ENCODE results near the gene SSR4.

Gene SSR4

DNA sequence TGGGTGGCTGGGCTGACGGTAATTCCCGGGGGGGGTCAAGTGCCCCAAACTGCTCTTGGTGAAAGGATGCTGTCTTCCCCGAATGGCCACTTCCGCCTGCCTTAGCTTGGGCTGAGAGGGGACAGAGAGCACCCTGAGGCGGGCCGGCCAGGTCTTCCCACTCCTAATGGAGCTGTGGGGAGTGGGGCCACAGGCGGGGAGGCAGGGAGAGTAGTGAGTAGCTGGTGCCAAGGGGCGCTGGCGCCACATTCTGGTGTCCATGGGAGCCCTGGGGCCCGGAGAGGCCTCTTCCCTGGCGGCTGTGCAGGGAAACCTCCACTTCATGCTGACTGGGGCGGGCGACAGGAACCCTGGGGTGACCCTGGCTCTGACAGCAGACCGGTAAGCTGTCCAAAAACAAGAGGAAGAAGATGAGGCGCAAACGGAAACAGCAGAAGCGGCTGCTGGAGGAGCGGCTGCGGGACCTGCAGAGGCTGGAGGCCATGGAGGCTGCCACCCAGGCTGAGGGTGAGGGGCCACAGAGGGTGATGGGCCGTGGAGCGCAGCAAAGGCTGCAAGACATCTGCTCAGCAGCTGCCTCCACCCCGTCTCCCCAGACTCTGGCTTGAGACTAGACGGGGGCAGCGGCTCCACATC, 11.0 kb upstream of the SSR4 start:
- peaks cover 3% of the 10 kb centered on the region for H3K4me1 ChIP-seq (ENCODE audit: insufficient read depth, low read length, severe bottlenecking)
- H3K27me3 ChIP-seq (ENCODE audit: insufficient read depth, low read length) = no peaks in the 10 kb centered on the region
- no peak overlapping the region for H3K9ac ChIP-seq (ENCODE audit: low read length)
- no peak overlapping the region for H3K27ac ChIP-seq (ENCODE audit: low read depth, low read length, poor library complexity, severe bottlenecking)
- H3K36me3 ChIP-seq (ENCODE audit: insufficient read depth, low read length) = peaks cover 16% of the 10 kb centered on the region
- no peak overlapping the region for H2AFZ ChIP-seq (ENCODE audit: low read length)
- H3K9me3 ChIP-seq (ENCODE audit: low read length) = no peaks in the 10 kb centered on the region
- no peaks in the 10 kb centered on the region for H3K79me2 ChIP-seq (ENCODE audit: insufficient read depth, low read length)
- no peaks in the 10 kb centered on the region for H4K20me1 ChIP-seq (ENCODE audit: insufficient read depth, low read length)
- H3K4me3 ChIP-seq (ENCODE audit: low read depth, low read length, poor library complexity, severe bottlenecking) = no peak overlapping the region
- H3K9me2 ChIP-seq (ENCODE audit: low read depth, low read length) = no peaks in the 10 kb centered on the region
- H3F3A ChIP-seq (ENCODE audit: insufficient read depth, low read length) = no peaks in the 10 kb centered on the region
- no peak overlapping the region for H3K4me2 ChIP-seq (ENCODE audit: low read length)
- TF ChIP-seq, protein P1, sequence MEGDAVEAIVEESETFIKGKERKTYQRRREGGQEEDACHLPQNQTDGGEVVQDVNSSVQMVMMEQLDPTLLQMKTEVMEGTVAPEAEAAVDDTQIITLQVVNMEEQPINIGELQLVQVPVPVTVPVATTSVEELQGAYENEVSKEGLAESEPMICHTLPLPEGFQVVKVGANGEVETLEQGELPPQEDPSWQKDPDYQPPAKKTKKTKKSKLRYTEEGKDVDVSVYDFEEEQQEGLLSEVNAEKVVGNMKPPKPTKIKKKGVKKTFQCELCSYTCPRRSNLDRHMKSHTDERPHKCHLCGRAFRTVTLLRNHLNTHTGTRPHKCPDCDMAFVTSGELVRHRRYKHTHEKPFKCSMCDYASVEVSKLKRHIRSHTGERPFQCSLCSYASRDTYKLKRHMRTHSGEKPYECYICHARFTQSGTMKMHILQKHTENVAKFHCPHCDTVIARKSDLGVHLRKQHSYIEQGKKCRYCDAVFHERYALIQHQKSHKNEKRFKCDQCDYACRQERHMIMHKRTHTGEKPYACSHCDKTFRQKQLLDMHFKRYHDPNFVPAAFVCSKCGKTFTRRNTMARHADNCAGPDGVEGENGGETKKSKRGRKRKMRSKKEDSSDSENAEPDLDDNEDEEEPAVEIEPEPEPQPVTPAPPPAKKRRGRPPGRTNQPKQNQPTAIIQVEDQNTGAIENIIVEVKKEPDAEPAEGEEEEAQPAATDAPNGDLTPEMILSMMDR (IDR thresholded peaks at IDR 0.05; ENCODE audit: low read length) = no peak
- TF ChIP-seq EZH2 (IDR thresholded peaks at IDR 0.05; ENCODE audit: borderline replicate concordance, low read length) = no peak

DNA sequence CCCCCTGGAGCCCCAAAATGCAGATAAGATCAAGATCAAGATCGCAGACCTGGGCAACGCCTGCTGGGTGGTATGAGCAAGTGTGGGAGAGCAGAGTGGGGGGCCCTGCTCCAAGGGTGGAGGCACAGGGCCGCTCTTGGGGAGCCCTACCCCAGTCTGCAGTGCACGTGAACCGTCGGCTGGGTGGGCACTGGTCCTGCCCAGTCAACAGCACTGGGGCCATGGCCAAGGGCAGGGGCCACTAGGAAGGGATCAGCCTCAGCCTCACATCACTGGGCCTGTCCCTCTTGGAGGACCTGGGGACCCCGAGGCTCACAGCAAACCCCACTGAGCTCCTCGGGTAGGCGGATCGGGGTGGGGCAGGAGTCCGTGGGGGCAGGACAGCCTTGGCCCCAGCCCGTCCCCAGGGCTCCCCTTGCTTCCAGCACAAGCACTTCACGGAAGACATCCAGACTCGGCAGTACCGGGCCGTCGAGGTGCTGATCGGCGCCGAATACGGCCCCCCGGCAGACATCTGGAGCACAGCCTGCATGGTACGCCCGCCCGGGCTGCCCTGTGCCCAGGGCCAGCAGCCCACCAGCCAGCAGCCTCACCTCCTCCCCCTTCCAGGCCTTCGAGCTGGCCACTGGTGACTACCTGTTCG, 10.0 kb upstream of the SSR4 start:
- no peak overlapping the region for H2AFZ ChIP-seq (ENCODE audit: low read length)
- peaks cover 19% of the 10 kb centered on the region for H3K36me3 ChIP-seq (ENCODE audit: insufficient read depth, low read length)
- H3K4me2 ChIP-seq (ENCODE audit: low read length) = no peak overlapping the region
- no peaks in the 10 kb centered on the region for H3K9me2 ChIP-seq (ENCODE audit: low read depth, low read length)
- no peaks in the 10 kb centered on the region for H3F3A ChIP-seq (ENCODE audit: insufficient read depth, low read length)
- TF ChIP-seq EZH2 (IDR thresholded peaks at IDR 0.05; ENCODE audit: borderline replicate concordance, low read length) = no peak
- TF ChIP-seq, protein P1 (IDR thresholded peaks at IDR 0.05; ENCODE audit: low read length) = no peak
- no peaks in the 10 kb centered on the region for H4K20me1 ChIP-seq (ENCODE audit: insufficient read depth, low read length)
- H3K27ac ChIP-seq (ENCODE audit: low read depth, low read length, poor library complexity, severe bottlenecking) = no peak overlapping the region
- no peak overlapping the region for H3K4me3 ChIP-seq (ENCODE audit: low read depth, low read length, poor library complexity, severe bottlenecking)
- no peaks in the 10 kb centered on the region for H3K79me2 ChIP-seq (ENCODE audit: insufficient read depth, low read length)
- H3K27me3 ChIP-seq (ENCODE audit: insufficient read depth, low read length) = no peaks in the 10 kb centered on the region
- no peak overlapping the region for H3K9ac ChIP-seq (ENCODE audit: low read length)
- H3K4me1 ChIP-seq (ENCODE audit: insufficient read depth, low read length, severe bottlenecking) = peaks cover 3% of the 10 kb centered on the region
- no peaks in the 10 kb centered on the region for H3K9me3 ChIP-seq (ENCODE audit: low read length)

DNA sequence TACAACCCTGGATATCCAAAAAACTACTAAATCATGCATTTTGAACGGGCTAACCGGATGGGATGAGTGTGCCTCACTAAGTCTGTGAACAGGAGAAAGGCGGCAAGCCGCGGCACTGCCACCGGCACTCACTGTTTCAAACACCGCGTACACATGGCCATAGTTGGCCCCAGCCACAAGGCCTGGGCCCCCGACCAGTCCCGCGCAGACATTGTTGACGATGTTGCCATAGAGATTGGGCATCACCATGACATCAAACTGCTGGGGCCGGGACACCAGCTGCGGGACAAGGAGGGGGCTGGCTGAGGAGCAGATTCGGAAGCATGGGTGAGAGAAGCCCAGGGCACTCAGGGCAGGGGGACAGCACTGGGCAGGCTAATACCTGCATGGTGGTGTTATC, 7.8 kb upstream of the SSR4 start:
- TF ChIP-seq, protein P1 (IDR thresholded peaks at IDR 0.05; ENCODE audit: low read length) = no peak
- TF ChIP-seq EZH2 (IDR thresholded peaks at IDR 0.05; ENCODE audit: borderline replicate concordance, low read length) = no peak
- no peaks in the 10 kb centered on the region for H3K79me2 ChIP-seq (ENCODE audit: insufficient read depth, low read length)
- H3K9me3 ChIP-seq (ENCODE audit: low read length) = no peaks in the 10 kb centered on the region
- H3K4me1 ChIP-seq (ENCODE audit: insufficient read depth, low read length, severe bottlenecking) = no peaks in the 10 kb centered on the region
- H3K27ac ChIP-seq (ENCODE audit: low read depth, low read length, poor library complexity, severe bottlenecking) = no peak overlapping the region
- H3K9ac ChIP-seq (ENCODE audit: low read length) = no peak overlapping the region
- no peaks in the 10 kb centered on the region for H3F3A ChIP-seq (ENCODE audit: insufficient read depth, low read length)
- peaks cover 29% of the 10 kb centered on the region for H3K36me3 ChIP-seq (ENCODE audit: insufficient read depth, low read length)
- H3K9me2 ChIP-seq (ENCODE audit: low read depth, low read length) = no peaks in the 10 kb centered on the region
- H3K4me2 ChIP-seq (ENCODE audit: low read length) = no peak overlapping the region
- H2AFZ ChIP-seq (ENCODE audit: low read length) = no peak overlapping the region
- no peaks in the 10 kb centered on the region for H3K27me3 ChIP-seq (ENCODE audit: insufficient read depth, low read length)
- H3K4me3 ChIP-seq (ENCODE audit: low read depth, low read length, poor library complexity, severe bottlenecking) = no peak overlapping the region
- H4K20me1 ChIP-seq (ENCODE audit: insufficient read depth, low read length) = no peaks in the 10 kb centered on the region
